Keratinocyte (primary cell): Measurements from ENCODE around the gene RFPL3. TPM values are rescaled to one million over a fixed set of nuclear protein-coding genes. Genes with fewer than 3 reads are reported as not detected.

Experiments
- DNase-seq: peaks from one replicate; pipeline ENCODE4 v3.0.0-alpha.2; 2011; ENCODE audit warnings: low read depth, missing footprints, low spot score
- FAIRE-seq: peaks from 2 replicates; lab custom pipeline; 2011; peaks lifted over from hg19 to GRCh38; lab: Jason Lieb, UNC
- H2AFZ ChIP-seq: 2 replicates; pipeline ENCODE4 v1.6.0; 2012; ENCODE audit warnings: low read length, control low read depth, inconsistent platforms; ENCODE audit not compliant: control insufficient read depth
- H3K27ac ChIP-seq: 2 replicates; pipeline ENCODE4 v1.5.1; 2011; ENCODE audit warnings: low read length; ENCODE audit not compliant: control insufficient read depth, insufficient read depth
- H3K27me3 ChIP-seq: 3 replicates; pipeline ENCODE4 v1.6.0; 2011; ENCODE audit warnings: low read length; ENCODE audit not compliant: control insufficient read depth, insufficient read depth; ENCODE audit errors: extremely low read depth
- H3K36me3 ChIP-seq, 2 experiments: 2 replicates in 1 of 2; 3 replicates in 1 of 2; pipeline ENCODE4 v1.5.1; 2011; ENCODE audit warnings: low read length in 2 of 2, mild to moderate bottlenecking in 1 of 2; ENCODE audit not compliant: control insufficient read depth in 2 of 2, insufficient read depth in 2 of 2; ENCODE audit errors: extremely low read depth in 1 of 2
- H3K4me1 ChIP-seq: 3 replicates; pipeline ENCODE4 v1.5.1; 2011; ENCODE audit warnings: low read length; ENCODE audit not compliant: control insufficient read depth, insufficient read depth; ENCODE audit errors: extremely low read depth
- H3K4me2 ChIP-seq: 3 replicates; pipeline ENCODE4 v1.6.0; 2011; ENCODE audit warnings: low read depth, low read length; ENCODE audit not compliant: control insufficient read depth, insufficient read depth; ENCODE audit errors: extremely low read depth
- H3K4me3 ChIP-seq, 3 experiments: fragments of 200-600 bp in 1 of 3; sonication (generic) in 1 of 3; 2 replicates in 2 of 3; 3 replicates in 1 of 3; pipeline ENCODE4 v1.5.1; 2011 to 2016; ENCODE audit warnings: low read length in 3 of 3, mild to moderate bottlenecking in 3 of 3, control low read depth in 2 of 3, inconsistent platforms in 1 of 3, low read depth in 1 of 3, mixed read lengths in 1 of 3, mixed run types in 1 of 3, moderate library complexity in 1 of 3; ENCODE audit not compliant: control insufficient read depth in 2 of 3, insufficient read depth in 2 of 3; ENCODE audit errors: extremely low read depth in 1 of 3
- H3K79me2 ChIP-seq: 2 replicates; pipeline ENCODE4 v1.6.0; 2012; ENCODE audit warnings: low read length; ENCODE audit not compliant: control insufficient read depth, insufficient read depth
- H3K9ac ChIP-seq: 3 replicates; pipeline ENCODE4 v1.6.0; 2011; ENCODE audit warnings: low read length; ENCODE audit not compliant: control insufficient read depth, insufficient read depth; ENCODE audit errors: extremely low read depth
- H3K9me1 ChIP-seq: 3 replicates; pipeline ENCODE4 v1.6.0; 2011; ENCODE audit warnings: low read length; ENCODE audit not compliant: control insufficient read depth, insufficient read depth; ENCODE audit errors: extremely low read depth
- H3K9me3 ChIP-seq: 2 replicates; pipeline ENCODE4 v1.5.1; 2012; ENCODE audit warnings: low read depth, low read length; ENCODE audit not compliant: control insufficient read depth
- H4K20me1 ChIP-seq: 3 replicates; pipeline ENCODE4 v1.6.0; 2011; ENCODE audit warnings: low read length; ENCODE audit not compliant: control insufficient read depth, insufficient read depth; ENCODE audit errors: extremely low read depth
- CTCF ChIP-seq, 3 experiments: IDR thresholded peaks in 1 of 3; conservative IDR thresholded peaks in 1 of 3; optimal IDR thresholded peaks in 1 of 3; 2 replicates in 2 of 3; 3 replicates in 1 of 3; pipeline versions ENCODE3 to v1.5.1; 2011; ENCODE audit warnings: low read length in 3 of 3, mild to moderate bottlenecking in 3 of 3, moderate library complexity in 2 of 3, control low read depth in 1 of 3, inconsistent platforms in 1 of 3; ENCODE audit not compliant: insufficient read depth in 2 of 3; ENCODE audit errors: extremely low read depth in 1 of 3
- EZH2 ChIP-seq: IDR thresholded peaks from one replicate; pipeline ENCODE4 v1.6.1; 2012; ENCODE audit warnings: inconsistent platforms, mild to moderate bottlenecking, low read length, moderate library complexity
- dilution Hi-C: fragments of 300-500 bp; cut with MboI; formaldehyde crosslinking; loops from one replicate; pipeline ENCODE4 v1.7.0; 2020; ENCODE audit warnings: low sequenced_read_pairs; ENCODE audit not compliant: extremely low pct_ligation_motif_present
- polyA plus RNA-seq, 5 experiments: library from polyadenylated mRNA; depleted of rRNA in 3 of 5; stranded (reverse) in 3 of 5; stranded (forward) in 1 of 5; unstranded in 1 of 5; fragments of >200 nt; gene quantifications; 1 replicate in 1 of 5; 2 replicates in 3 of 5; 3 replicates in 1 of 5; pipeline versions ENCODE4 v1.2.1 to v1.2.3, GENCODE V29; 2011 to 2012; ENCODE audit warnings: missing spikeins in 2 of 5, low read depth in 1 of 5, low replicate concordance in 1 of 5

Gene RFPL3
- polyA plus RNA-seq, 1 donor (not counting 4 experiments of a cell fraction or from before 2014, with no cell fraction given) = not detected

DNA sequence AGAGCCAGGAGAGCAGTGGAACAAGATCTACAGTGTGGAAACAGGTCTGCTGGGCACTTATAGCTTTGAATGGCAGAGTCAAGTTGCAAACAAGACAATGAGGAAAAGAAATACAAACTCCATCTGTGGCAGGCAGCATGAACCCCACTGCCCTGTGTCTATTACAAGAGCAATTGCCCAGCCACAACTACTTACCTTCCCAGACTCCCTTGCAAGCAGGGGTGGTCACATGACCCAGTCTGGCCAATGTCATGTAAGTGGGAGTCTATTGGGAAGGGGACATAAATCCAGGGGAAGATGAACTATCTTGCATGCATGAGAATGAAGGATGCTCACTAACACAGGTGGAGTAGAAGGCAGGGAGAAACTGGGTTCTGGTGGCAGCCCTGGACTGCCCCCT is 44.1 kb upstream of the RFPL3 start:
- Histone ChIP-seq H3K9me1 (no peaks in the 10 kb centered on the region), H3K4me2 (no peak overlapping the region), H3K4me1 (no peaks in the 10 kb centered on the region), H4K20me1 (no peaks in the 10 kb centered on the region), H3K9ac (no peak overlapping the region), H3K27me3 (no peaks in the 10 kb centered on the region), H3K27ac (no peak overlapping the region), H2AFZ (no peak overlapping the region), H3K4me3 (no peak overlapping the region), H3K9me3 (no peaks in the 10 kb centered on the region), H3K36me3 (no peaks in the 10 kb centered on the region), H3K79me2 (no peaks in the 10 kb centered on the region)
- dilution Hi-C loops = no loop called here
- TF ChIP-seq EZH2 = no peak
- no peak for DNase-seq
- no peak for FAIRE-seq

DNA sequence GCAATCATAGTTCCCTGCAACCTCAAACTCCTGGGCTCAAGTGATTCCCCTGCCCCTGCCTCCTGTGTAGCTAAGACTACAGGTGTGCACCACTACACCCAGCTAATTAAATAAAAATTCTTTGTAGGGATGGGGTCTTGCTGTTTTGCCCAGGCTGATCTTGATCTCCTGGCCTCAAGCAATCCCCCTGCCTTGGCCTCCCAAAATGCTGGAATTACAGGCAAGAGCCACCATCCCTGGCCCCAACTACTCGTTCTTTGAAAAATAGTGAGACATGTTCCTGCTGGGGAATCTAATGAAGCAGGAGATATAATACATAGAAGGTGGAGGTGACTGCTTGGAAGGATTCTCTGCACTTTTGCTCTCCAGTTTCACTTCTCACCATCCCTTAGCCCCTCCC is 40.1 kb upstream of the RFPL3 start:
- no peaks in the 10 kb centered on the region for H3K4me1 ChIP-seq
- no peaks in the 10 kb centered on the region for H3K9me3 ChIP-seq
- no peaks in the 10 kb centered on the region for H3K9me1 ChIP-seq
- dilution Hi-C loops = no loop called here
- TF ChIP-seq EZH2 = no peak
- no peak for TF ChIP-seq CTCF (optimal IDR thresholded peaks at IDR 0.05 in 1 of 3, IDR thresholded peaks at IDR 0.05 in 1 of 3, conservative IDR thresholded peaks at IDR 0.05 in 1 of 3; ENCODE audit: extremely low read depth in 1 of 3, insufficient read depth in 2 of 3, low read length in 3 of 3)
- H2AFZ ChIP-seq = no peak overlapping the region
- no peaks in the 10 kb centered on the region for H3K36me3 ChIP-seq
- H3K79me2 ChIP-seq = no peaks in the 10 kb centered on the region
- no peak overlapping the region for H3K9ac ChIP-seq
- DNase-seq (no peak), FAIRE-seq (no peak)
- peaks cover 4% of the 10 kb centered on the region for H3K27me3 ChIP-seq
- no peaks in the 10 kb centered on the region for H4K20me1 ChIP-seq
- no peak overlapping the region for H3K27ac ChIP-seq
- H3K4me2 ChIP-seq = no peak overlapping the region
- no peak overlapping the region for H3K4me3 ChIP-seq

DNA sequence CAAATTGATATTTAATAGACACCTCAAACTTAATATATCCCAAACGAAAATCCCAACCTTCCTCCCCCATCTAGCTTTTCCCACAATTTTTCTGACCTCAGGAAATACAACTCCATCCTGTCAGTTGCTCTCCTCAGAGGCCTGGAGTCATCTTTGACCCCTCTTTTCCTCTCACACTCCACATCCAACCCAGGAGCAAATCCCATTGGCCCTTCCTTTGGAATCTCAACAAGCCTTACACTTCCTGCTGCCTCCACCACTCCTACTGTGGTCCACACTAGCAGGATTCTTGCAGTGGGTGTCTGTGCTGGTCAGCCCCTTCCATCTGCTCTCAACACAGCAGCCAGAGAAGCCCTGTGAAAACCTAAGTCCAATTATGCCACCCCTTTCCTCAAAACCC is 39.3 kb upstream of the RFPL3 start:
- DNase-seq (no peak), FAIRE-seq (no peak)
- Histone ChIP-seq H3K27me3 (peaks cover 4% of the 10 kb centered on the region), H3K4me3 (no peak overlapping the region), H3K79me2 (no peaks in the 10 kb centered on the region), H2AFZ (no peak overlapping the region), H3K4me1 (no peaks in the 10 kb centered on the region), H4K20me1 (no peaks in the 10 kb centered on the region), H3K9me1 (no peaks in the 10 kb centered on the region), H3K9ac (no peak overlapping the region), H3K27ac (no peak overlapping the region), H3K9me3 (no peaks in the 10 kb centered on the region), H3K4me2 (no peak overlapping the region), H3K36me3 (no peaks in the 10 kb centered on the region)
- dilution Hi-C loops = no loop called here
- TF ChIP-seq CTCF (optimal IDR thresholded peaks at IDR 0.05 in 1 of 3, IDR thresholded peaks at IDR 0.05 in 1 of 3, conservative IDR thresholded peaks at IDR 0.05 in 1 of 3; ENCODE audit: extremely low read depth in 1 of 3, insufficient read depth in 2 of 3, low read length in 3 of 3) (no peak), EZH2 (no peak)
